Gastrocnemius medialis (tissue), 4 donors: ENCODE results near the gene DOCK10.

Experiments used
- CTCF ChIP-seq, 5 experiments: fragments of 450-650 bp in 3 of 5; fragments of 200-600 bp in 2 of 5; sonication (generic) in 2 of 5; IDR thresholded peaks in 4 of 5; conservative IDR thresholded peaks in 1 of 5; 1 replicate in 4 of 5; 2 replicates in 1 of 5; pipeline ENCODE4 v1.5.1; 2016 to 2019; ENCODE audit warnings: antibody characterized with exemption in 5 of 5, mild to moderate bottlenecking in 3 of 5, moderate library complexity in 3 of 5
- POLR2A ChIP-seq, 2 donors: fragments of 450-650 bp; IDR thresholded peaks; one replicate each; pipeline ENCODE4 v1.6.1; 2017; ENCODE audit warnings: antibody characterized with exemption in 2 of 2, mild to moderate bottlenecking in 2 of 2, moderate library complexity in 2 of 2

- TF ChIP-seq CTCF (IDR thresholded peaks at IDR 0.05 in 4 of 5, conservative IDR thresholded peaks at IDR 0.05 in 1 of 5) = no peak
- TF ChIP-seq POLR2A (IDR thresholded peaks at IDR 0.05) = no peak
Measured at GRCh38 chr2:224990710-224991109, 51.6 kb downstream of the DOCK10 start.
